HEK293 (cell line): ENCODE data around the gene GSTP1.

Experiments used
- AEBP2 ChIP-seq: fragments of 450-650 bp; formaldehyde crosslinking; IDR thresholded peaks from 2 replicates; pipeline ENCODE4 v1.5.1; 2016; ENCODE audit warnings: missing biosample characterization, missing genetic modification characterization, borderline replicate concordance
- GLIS2 ChIP-seq: fragments of 450-650 bp; formaldehyde crosslinking; IDR thresholded peaks from 2 replicates; pipeline ENCODE4 v1.5.1; 2016; ENCODE audit warnings: missing biosample characterization, missing genetic modification characterization
- KLF7 ChIP-seq: fragments of 450-650 bp; formaldehyde crosslinking; IDR thresholded peaks from 2 replicates; pipeline ENCODE4 v1.5.1; 2016; ENCODE audit warnings: missing biosample characterization, missing genetic modification characterization, borderline replicate concordance
- MYNN ChIP-seq: fragments of 450-650 bp; formaldehyde crosslinking; IDR thresholded peaks from 2 replicates; pipeline ENCODE4 v1.5.1; 2016; ENCODE audit warnings: missing biosample characterization, missing genetic modification characterization, borderline replicate concordance
- ZSCAN5A ChIP-seq: fragments of 450-650 bp; formaldehyde crosslinking; IDR thresholded peaks from 2 replicates; pipeline ENCODE4 v1.5.1; 2016; ENCODE audit warnings: missing biosample characterization, missing genetic modification characterization

GRCh38 chr11:67613313-67613959 lies 29.8 kb downstream of the GSTP1 start:
- TF ChIP-seq GLIS2 (tag by site-specific recombination) (no peak), MYNN (no peak), ZSCAN5A (tag by site-specific recombination) (no peak), AEBP2 (tag by site-specific recombination) (no peak), KLF7 (tag by site-specific recombination) (no peak)
